ENCODE measurements around the gene COMMD1.
"Not testable (repeated sequence)": the region's sequence is repeated elsewhere in the genome, so short reads cannot be mapped to it uniquely, and the experiment has no call there.

COMMD1 gene

GRCh38 chr2:61995065-61995464 is 89.6 kb downstream of the COMMD1 start:
- no peak for DNase-seq (ENCODE audit: low spot score)
- no peak for TF ChIP-seq CTCF (IDR thresholded peaks at IDR 0.05; ENCODE audit: extremely low read depth, missing control alignments)

GRCh38 chr2:61995515-61995914 is 90.0 kb downstream of the COMMD1 start:
- DNase-seq (ENCODE audit: low spot score) = peak; percentile 65

GRCh38 chr2:61998426-61998825 is 93.0 kb downstream of the COMMD1 start:
- TF ChIP-seq CTCF (IDR thresholded peaks at IDR 0.05; ENCODE audit: extremely low read depth, missing control alignments) = no peak
- no peak for DNase-seq (ENCODE audit: low spot score)

More at GRCh38 chr2:61995515-61995914, 90.0 kb downstream of the COMMD1 start:
- no peak for TF ChIP-seq CTCF (IDR thresholded peaks at IDR 0.05; ENCODE audit: extremely low read depth, missing control alignments)

- DNase-seq (ENCODE audit: low spot score) = no peak
- TF ChIP-seq CTCF (IDR thresholded peaks at IDR 0.05; ENCODE audit: extremely low read depth, missing control alignments) = no peak
Measured at GRCh38 chr2:62000538-62000937, 95.1 kb downstream of the COMMD1 start.

- TF ChIP-seq CTCF (IDR thresholded peaks at IDR 0.05; ENCODE audit: extremely low read depth, missing control alignments) = no peak
- no peak for DNase-seq (ENCODE audit: low spot score)
Measured at GRCh38 chr2:62001431-62001830, 96.0 kb downstream of the COMMD1 start.

- not testable (repeated sequence) for DNase-seq (ENCODE audit: low spot score)
Measured at GRCh38 chr2:62004428-62004827, 99.0 kb downstream of the COMMD1 start.

- DNase-seq (ENCODE audit: low spot score) = no peak
- TF ChIP-seq CTCF (IDR thresholded peaks at IDR 0.05; ENCODE audit: extremely low read depth, missing control alignments) = no peak
Measured at GRCh38 chr2:62007555-62007954, 102.1 kb downstream of the COMMD1 start.

GRCh38 chr2:62010632-62011256 is 105.3 kb downstream of the COMMD1 start:
- no peak for TF ChIP-seq CTCF (IDR thresholded peaks at IDR 0.05; ENCODE audit: extremely low read depth, missing control alignments)
- DNase-seq (ENCODE audit: low spot score) = no peak

Data from GM20000 (cell line).